Glutamatergic neuron (in vitro differentiated cells): ENCODE measurements around the gene HDGFL2. TPM values are rescaled to one million over a fixed set of nuclear protein-coding genes. Genes with fewer than 3 reads are reported as not detected.
A peak's percentile ranks its signal among the peaks of the same experiment; 100 is the strongest.

Source experiments
- DNase-seq: peaks from one replicate; pipeline ENCODE4 v3.0.0; 2022
- H3K27ac Mint-ChIP-seq: one replicate; pipeline ENCODE4 v1.8.0; 2020; ENCODE audit warnings: mild to moderate bottlenecking, mixed read lengths, inconsistent platforms; ENCODE audit not compliant: unreplicated experiment
- H3K27me3 Mint-ChIP-seq: one replicate; pipeline ENCODE4 v1.8.0; 2020; ENCODE audit warnings: mild to moderate bottlenecking, moderate library complexity, mixed read lengths, inconsistent platforms; ENCODE audit not compliant: unreplicated experiment
- H3K36me3 Mint-ChIP-seq: one replicate; pipeline ENCODE4 v1.8.0; 2020; ENCODE audit warnings: mild to moderate bottlenecking, mixed read lengths, inconsistent platforms; ENCODE audit not compliant: unreplicated experiment
- H3K4me1 Mint-ChIP-seq: one replicate; pipeline ENCODE4 v1.8.0; 2020; ENCODE audit warnings: mild to moderate bottlenecking, low read depth, mixed read lengths, inconsistent platforms; ENCODE audit not compliant: unreplicated experiment
- H3K4me3 Mint-ChIP-seq: one replicate; pipeline ENCODE4 v1.8.0; 2020; ENCODE audit warnings: mild to moderate bottlenecking, mixed read lengths, inconsistent platforms; ENCODE audit not compliant: unreplicated experiment
- H3K9me3 Mint-ChIP-seq: one replicate; pipeline ENCODE4 v1.8.0; 2020; ENCODE audit warnings: mild to moderate bottlenecking, moderate library complexity, mixed read lengths, inconsistent platforms; ENCODE audit not compliant: unreplicated experiment
- total RNA-seq: library from RNA; stranded (reverse); fragmentation: NEBNext Ultra II Directional; extraction: Animal tissue kit (Norgen Biotek cat#: 25700); gene quantifications from one replicate; pipeline ENCODE4 v1.2.1, GENCODE V29; 2021; ENCODE audit not compliant: unreplicated experiment
- TF ChIP-seq, protein P1 (sequence below): fragments of 200-600 bp; sonication (generic); IDR thresholded peaks from one replicate; pipeline ENCODE4 v1.5.0; 2021; ENCODE audit not compliant: partially characterized antibody, unreplicated experiment

HDGFL2 gene
- total RNA-seq, 1 donor from 2014 or later = 118 TPM

DNA sequence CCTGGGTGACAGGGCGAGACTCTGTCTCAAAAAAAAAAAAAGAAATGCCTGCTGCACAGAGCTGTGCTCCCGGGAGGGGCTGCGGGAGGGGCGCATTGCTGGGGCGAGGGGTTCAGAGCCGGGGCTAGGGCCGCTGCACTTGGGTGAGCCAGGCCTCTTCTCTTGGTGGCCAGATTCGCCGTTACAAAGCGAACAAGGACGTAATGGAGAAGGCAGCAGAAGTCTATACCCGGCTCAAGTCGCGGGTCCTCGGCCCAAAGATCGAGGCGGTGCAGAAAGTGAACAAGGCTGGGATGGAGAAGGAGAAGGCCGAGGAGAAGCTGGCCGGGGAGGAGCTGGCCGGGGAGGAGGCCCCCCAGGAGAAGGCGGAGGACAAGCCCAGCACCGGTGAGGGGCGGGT is 27.2 kb downstream of the HDGFL2 start:
- no peak overlapping the region for H3K27ac Mint-ChIP-seq

DNA sequence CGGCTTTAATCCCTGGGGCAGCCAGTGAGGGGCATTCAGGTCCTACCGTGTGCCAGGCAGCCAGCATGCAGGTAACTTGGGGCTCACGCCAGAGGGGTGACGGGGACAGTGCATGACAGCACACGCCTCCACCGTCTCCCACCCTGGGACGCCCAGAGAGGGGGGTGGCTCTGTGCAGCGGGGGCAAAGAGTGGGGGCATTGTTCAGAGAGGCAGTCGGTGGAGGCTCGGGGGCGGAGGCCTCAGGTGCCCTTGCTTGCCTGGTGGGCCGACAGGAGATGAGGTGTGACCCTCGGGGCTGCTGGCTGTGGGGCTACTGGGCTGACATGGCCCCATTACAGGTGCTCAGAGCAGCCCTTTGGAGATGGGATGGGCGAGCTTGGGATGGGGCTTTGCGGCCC is 27.8 kb downstream of the HDGFL2 start:
- Mint-ChIP-seq H3K4me1 (peaks cover 4% of the 10 kb centered on the region), H3K27ac (no peak overlapping the region), H3K27me3 (peaks cover 2% of the 10 kb centered on the region), H3K36me3 (no peaks in the 10 kb centered on the region), H3K4me3 (no peak overlapping the region), H3K9me3 (no peaks in the 10 kb centered on the region)
- DNase-seq = no peak
- TF ChIP-seq, protein P1, sequence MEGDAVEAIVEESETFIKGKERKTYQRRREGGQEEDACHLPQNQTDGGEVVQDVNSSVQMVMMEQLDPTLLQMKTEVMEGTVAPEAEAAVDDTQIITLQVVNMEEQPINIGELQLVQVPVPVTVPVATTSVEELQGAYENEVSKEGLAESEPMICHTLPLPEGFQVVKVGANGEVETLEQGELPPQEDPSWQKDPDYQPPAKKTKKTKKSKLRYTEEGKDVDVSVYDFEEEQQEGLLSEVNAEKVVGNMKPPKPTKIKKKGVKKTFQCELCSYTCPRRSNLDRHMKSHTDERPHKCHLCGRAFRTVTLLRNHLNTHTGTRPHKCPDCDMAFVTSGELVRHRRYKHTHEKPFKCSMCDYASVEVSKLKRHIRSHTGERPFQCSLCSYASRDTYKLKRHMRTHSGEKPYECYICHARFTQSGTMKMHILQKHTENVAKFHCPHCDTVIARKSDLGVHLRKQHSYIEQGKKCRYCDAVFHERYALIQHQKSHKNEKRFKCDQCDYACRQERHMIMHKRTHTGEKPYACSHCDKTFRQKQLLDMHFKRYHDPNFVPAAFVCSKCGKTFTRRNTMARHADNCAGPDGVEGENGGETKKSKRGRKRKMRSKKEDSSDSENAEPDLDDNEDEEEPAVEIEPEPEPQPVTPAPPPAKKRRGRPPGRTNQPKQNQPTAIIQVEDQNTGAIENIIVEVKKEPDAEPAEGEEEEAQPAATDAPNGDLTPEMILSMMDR = no peak

More for the DNA sequence above, 27.2 kb downstream of the HDGFL2 start:
- TF ChIP-seq, protein P1 = no peak
- Mint-ChIP-seq H3K4me1 (peaks cover 4% of the 10 kb centered on the region), H3K27me3 (peaks cover 2% of the 10 kb centered on the region), H3K4me3 (no peak overlapping the region), H3K9me3 (no peaks in the 10 kb centered on the region), H3K36me3 (no peaks in the 10 kb centered on the region)
- no peak for DNase-seq

DNA sequence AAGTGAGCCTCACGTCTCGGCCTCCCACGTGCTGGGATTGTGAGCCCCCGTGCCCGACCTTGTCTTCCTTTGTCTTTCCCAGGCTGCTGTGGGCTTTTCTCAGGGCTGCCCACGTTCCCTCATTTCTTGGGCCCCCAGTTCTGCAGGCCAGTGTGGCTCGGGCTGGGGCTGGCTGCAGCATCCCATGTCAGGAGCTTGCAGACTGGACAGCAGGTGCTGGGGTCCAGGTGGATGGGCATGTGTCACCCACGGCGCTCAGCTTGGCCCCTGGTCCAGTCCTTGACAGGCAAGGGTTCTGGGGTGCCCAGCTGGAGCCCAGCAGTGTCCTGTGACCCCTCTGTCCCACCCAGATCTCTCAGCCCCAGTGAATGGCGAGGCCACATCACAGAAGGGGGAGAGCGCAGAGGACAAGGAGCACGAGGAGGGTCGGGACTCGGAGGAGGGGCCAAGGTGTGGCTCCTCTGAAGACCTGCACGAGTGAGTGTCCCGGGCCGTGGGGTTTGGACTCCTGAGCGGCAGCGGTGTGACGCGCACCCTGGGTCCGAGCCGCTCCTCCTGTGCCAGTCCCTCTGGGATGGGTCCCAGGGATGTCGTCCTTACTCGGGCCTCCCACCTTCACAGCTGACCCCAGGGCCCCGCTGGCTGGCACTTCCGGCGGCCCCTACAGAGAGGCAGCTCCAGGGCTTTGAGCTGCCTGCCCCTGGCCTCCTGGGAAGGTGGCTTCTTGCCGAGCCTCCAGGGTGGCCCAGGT is 28.9 kb downstream of the HDGFL2 start:
- TF ChIP-seq, protein P1 = no peak
- H3K27me3 Mint-ChIP-seq = peaks cover 6% of the 10 kb centered on the region
- no peak overlapping the region for H3K4me3 Mint-ChIP-seq
- peaks cover 4% of the 10 kb centered on the region for H3K4me1 Mint-ChIP-seq
- no peak for DNase-seq
- H3K9me3 Mint-ChIP-seq = no peaks in the 10 kb centered on the region
- no peak overlapping the region for H3K27ac Mint-ChIP-seq
- no peaks in the 10 kb centered on the region for H3K36me3 Mint-ChIP-seq

DNA sequence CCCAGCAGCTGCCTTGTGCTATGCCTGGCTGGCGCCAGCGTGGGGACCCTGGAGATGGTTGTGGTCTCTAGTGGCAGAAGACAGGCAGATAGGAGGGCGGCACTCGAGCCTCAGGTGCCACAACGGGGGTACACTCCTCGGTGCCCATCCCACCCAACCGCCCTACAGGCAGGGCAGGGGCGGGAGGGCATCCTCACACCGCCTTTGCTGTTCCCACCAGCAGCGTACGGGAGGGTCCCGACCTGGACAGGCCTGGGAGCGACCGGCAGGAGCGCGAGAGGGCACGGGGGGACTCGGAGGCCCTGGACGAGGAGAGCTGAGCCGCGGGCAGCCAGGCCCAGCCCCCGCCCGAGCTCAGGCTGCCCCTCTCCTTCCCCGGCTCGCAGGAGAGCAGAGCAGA is 29.6 kb downstream of the HDGFL2 start:
- H3K36me3 Mint-ChIP-seq = no peaks in the 10 kb centered on the region
- DNase-seq = no peak
- TF ChIP-seq, protein P1 = no peak
- peaks cover 3% of the 10 kb centered on the region for H3K9me3 Mint-ChIP-seq
- peaks cover 7% of the 10 kb centered on the region for H3K4me1 Mint-ChIP-seq
- no peak overlapping the region for H3K27ac Mint-ChIP-seq
- peaks cover 10% of the 10 kb centered on the region for H3K27me3 Mint-ChIP-seq
- H3K4me3 Mint-ChIP-seq = no peak overlapping the region

DNA sequence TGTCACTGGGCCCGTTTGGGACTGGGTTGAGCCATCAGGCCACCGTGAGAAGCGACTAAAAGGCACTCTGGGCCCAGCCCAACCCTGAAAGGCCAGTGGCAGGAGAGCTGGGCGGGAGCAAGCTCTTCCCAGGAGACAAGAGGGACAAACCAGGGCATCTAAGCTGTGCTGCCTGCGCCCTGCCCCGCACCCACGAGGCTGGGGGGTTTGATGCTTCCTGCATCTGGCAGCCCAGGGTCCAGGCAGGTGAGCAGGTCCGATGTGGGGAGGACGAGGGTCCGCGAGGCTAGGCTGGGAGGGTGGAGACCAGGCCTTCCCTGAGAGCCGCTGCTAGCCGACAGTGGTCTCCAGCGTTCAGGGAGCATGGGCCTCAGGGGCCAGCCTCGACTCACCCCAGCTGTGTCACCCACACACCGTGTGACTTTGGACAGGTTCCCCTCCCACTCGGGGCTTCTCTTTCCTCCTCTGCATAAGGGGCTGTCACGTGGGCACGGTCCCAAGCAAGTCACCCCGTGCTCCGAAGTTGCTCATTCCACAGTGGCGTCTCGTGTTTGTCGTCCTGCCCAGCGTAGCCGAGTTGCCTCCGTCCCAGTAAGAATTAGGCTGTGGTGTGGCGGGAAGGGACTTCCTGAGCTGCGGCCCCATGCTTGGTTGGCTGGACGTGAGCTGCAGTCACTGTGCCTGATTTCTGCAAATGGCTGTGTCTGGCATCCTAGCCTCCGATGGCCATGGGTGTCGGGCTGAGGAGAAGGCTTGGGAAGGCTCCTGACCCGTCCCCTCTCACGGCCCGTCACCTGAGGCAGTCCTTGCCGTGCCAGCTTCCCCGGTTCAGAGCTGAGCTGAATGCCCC is 30.4 kb downstream of the HDGFL2 start:
- no peaks in the 10 kb centered on the region for H3K36me3 Mint-ChIP-seq
- peaks cover 7% of the 10 kb centered on the region for H3K4me1 Mint-ChIP-seq
- H3K27ac Mint-ChIP-seq = peak overlapping the region; percentile 55
- peaks cover 10% of the 10 kb centered on the region for H3K27me3 Mint-ChIP-seq
- TF ChIP-seq, protein P1 = no peak
- H3K9me3 Mint-ChIP-seq = peaks cover 3% of the 10 kb centered on the region
- no peak overlapping the region for H3K4me3 Mint-ChIP-seq
- DNase-seq = no peak
